SK-MEL-5 (cell line): ENCODE data around the gene CBFA2T3. TPM values are rescaled to one million over a fixed set of nuclear protein-coding genes. Genes with fewer than 3 reads are reported as not detected.
"Not testable (repeated sequence)": the region's sequence is repeated elsewhere in the genome, so short reads cannot be mapped to it uniquely, and the experiment has no call there.

Experiments
- DNase-seq: peaks from one replicate; pipeline ENCODE4 v3.0.0-alpha.2; 2016; ENCODE audit warnings: low read depth, low spot score
- in situ Hi-C: cut with HindIII; loops from 2 replicates; pipeline ENCODE4 v1.10.0; 2016; ENCODE audit warnings: low sequenced_read_pairs, high pct_unique_total_duplicates, low pct_unique_long_range_greater_than_20kb
- total RNA-seq: library from RNA; depleted of rRNA; stranded (reverse); fragments of >200 nt; shearing (Covaris generic); gene quantifications from 2 replicates; pipeline ENCODE4 v1.2.3, GENCODE V29; 2014

Gene CBFA2T3
- total RNA-seq, 1 experiment from 2014 or later: not detected

- no peak for DNase-seq
- in situ Hi-C loops: no loop called here
Observed at GRCh38 chr16:89014403-89015230, 37.6 kb upstream of the CBFA2T3 start.

GRCh38 chr16:89013692-89014402 is 36.8 kb upstream of the CBFA2T3 start:
- DNase-seq: no peak
- in situ Hi-C loops: no loop called here

GRCh38 chr16:89013111-89013510 is 36.1 kb upstream of the CBFA2T3 start:
- no peak for DNase-seq
- in situ Hi-C loops: no loop called here

GRCh38 chr16:89012622-89012995 is 35.6 kb upstream of the CBFA2T3 start:
- no peak for DNase-seq
- in situ Hi-C loops: no loop called here

GRCh38 chr16:89011909-89012621 is 35.1 kb upstream of the CBFA2T3 start:
- no peak for DNase-seq
- in situ Hi-C loops: no loop called here

- in situ Hi-C loops: no loop called here
Observed at GRCh38 chr16:89010210-89010925, 33.4 kb upstream of the CBFA2T3 start.

GRCh38 chr16:89009343-89010209 is 32.6 kb upstream of the CBFA2T3 start:
- in situ Hi-C loops: no loop called here
- no peak for DNase-seq

More at GRCh38 chr16:89010210-89010925, 33.4 kb upstream of the CBFA2T3 start:
- no peak for DNase-seq

GRCh38 chr16:89008796-89009195 is 31.8 kb upstream of the CBFA2T3 start:
- DNase-seq, in situ Hi-C loops: not testable (repeated sequence)

GRCh38 chr16:89007371-89008249 is 30.6 kb upstream of the CBFA2T3 start:
- in situ Hi-C loops: no loop called here
- no peak for DNase-seq

- DNase-seq: no peak
- in situ Hi-C loops: no loop called here
Observed at GRCh38 chr16:89006036-89006752, 29.2 kb upstream of the CBFA2T3 start.

- in situ Hi-C loops: no loop called here
- no peak for DNase-seq
Observed at GRCh38 chr16:89005201-89006035, 28.4 kb upstream of the CBFA2T3 start.

GRCh38 chr16:89004209-89004831 is 27.3 kb upstream of the CBFA2T3 start:
- DNase-seq: no peak
- in situ Hi-C loops: no loop called here

GRCh38 chr16:89003831-89004208 is 26.8 kb upstream of the CBFA2T3 start:
- DNase-seq: no peak
- in situ Hi-C loops: no loop called here
